Activated CD8-positive, alpha-beta memory T cell treated with anti-CD3 and anti-CD28 coated beads for 24 hours (primary cell): Measurements from ENCODE around the gene MYEF2.

ENCODE experiments used
- DNase-seq: peaks from one replicate; pipeline ENCODE4 v3.0.0-alpha.2; 2020

MYEF2 gene

GRCh38 chr15:48144889-48145288 is 33.2 kb downstream of the MYEF2 start:
- DNase-seq, result no peak

- DNase-seq, result no peak
Observed at GRCh38 chr15:48143856-48144255, 34.2 kb downstream of the MYEF2 start.

- no peak for DNase-seq
Observed at GRCh38 chr15:48132874-48133273, 45.2 kb downstream of the MYEF2 start.

- DNase-seq, result no peak
Observed at GRCh38 chr15:48131324-48131723, 46.8 kb downstream of the MYEF2 start.

GRCh38 chr15:48126667-48127355 is 51.3 kb downstream of the MYEF2 start:
- DNase-seq, result no peak

GRCh38 chr15:48121849-48122248 is 56.2 kb downstream of the MYEF2 start:
- no peak for DNase-seq

GRCh38 chr15:48120745-48121144 is 57.4 kb downstream of the MYEF2 start, which contains the start of gene SLC24A5:
SLC24A5 (plus strand) TSS chr15:48120990; CDS start chr15:48121045, 55 bp downstream.
- no peak for DNase-seq

- DNase-seq, result no peak
Observed at GRCh38 chr15:48119277-48119676, 58.8 kb downstream of the MYEF2 start.

- no peak for DNase-seq
Observed at GRCh38 chr15:48112242-48112641, 65.9 kb downstream of the MYEF2 start.

GRCh38 chr15:48109856-48110531 is 68.1 kb downstream of the MYEF2 start:
- no peak for DNase-seq

GRCh38 chr15:48109212-48109611 is 68.9 kb downstream of the MYEF2 start:
- DNase-seq, result no peak

- DNase-seq, result no peak
Observed at GRCh38 chr15:48105936-48106335, 72.2 kb downstream of the MYEF2 start.

GRCh38 chr15:48103647-48104046 is 74.4 kb downstream of the MYEF2 start:
- DNase-seq, result no peak

GRCh38 chr15:48102167-48102566 is 75.9 kb downstream of the MYEF2 start:
- no peak for DNase-seq

- DNase-seq, result no peak
Observed at GRCh38 chr15:48101376-48101961, 76.6 kb downstream of the MYEF2 start.

- no peak for DNase-seq
Observed at GRCh38 chr15:48097264-48097663, 80.8 kb downstream of the MYEF2 start.

- DNase-seq, result no peak
Observed at GRCh38 chr15:48096813-48097212, 81.3 kb downstream of the MYEF2 start.

GRCh38 chr15:48096355-48096786 is 81.7 kb downstream of the MYEF2 start:
- DNase-seq, result no peak

GRCh38 chr15:48091522-48091921 is 86.6 kb downstream of the MYEF2 start:
- DNase-seq, result no peak

- DNase-seq, result no peak
Observed at GRCh38 chr15:48090666-48091065, 87.4 kb downstream of the MYEF2 start.

- DNase-seq, result no peak
Observed at GRCh38 chr15:48090115-48090514, 88.0 kb downstream of the MYEF2 start.

GRCh38 chr15:48089702-48090101 is 88.4 kb downstream of the MYEF2 start:
- DNase-seq, result no peak

- no peak for DNase-seq
Observed at GRCh38 chr15:48087844-48088243, 90.3 kb downstream of the MYEF2 start.

- DNase-seq, result no peak
Observed at GRCh38 chr15:48086576-48086975, 91.5 kb downstream of the MYEF2 start.
